AG09309 (cell line): ENCODE results near the gene ROM1.
A peak's percentile ranks its signal among the peaks of the same experiment; 100 is the strongest.
"Not testable (repeated sequence)": the region's sequence is repeated elsewhere in the genome, so short reads cannot be mapped to it uniquely, and the experiment has no call there.

Experiments
- DNase-seq: peaks from one replicate; pipeline ENCODE4 v3.0.0-alpha.2; 2010; ENCODE audit warnings: low read depth
- H3K4me3 ChIP-seq: 2 replicates; pipeline ENCODE4 v1.5.1; 2011; ENCODE audit warnings: mild to moderate bottlenecking, low read depth, low read length, moderate library complexity; ENCODE audit not compliant: control insufficient read depth
- TF ChIP-seq, protein P1 (sequence below): IDR thresholded peaks from 2 replicates; pipeline ENCODE4 v1.5.1; 2011; ENCODE audit warnings: mild to moderate bottlenecking, low read depth, low read length, inconsistent platforms; ENCODE audit not compliant: insufficient read depth, control insufficient read depth; ENCODE audit errors: missing control alignments

Gene ROM1

DNA sequence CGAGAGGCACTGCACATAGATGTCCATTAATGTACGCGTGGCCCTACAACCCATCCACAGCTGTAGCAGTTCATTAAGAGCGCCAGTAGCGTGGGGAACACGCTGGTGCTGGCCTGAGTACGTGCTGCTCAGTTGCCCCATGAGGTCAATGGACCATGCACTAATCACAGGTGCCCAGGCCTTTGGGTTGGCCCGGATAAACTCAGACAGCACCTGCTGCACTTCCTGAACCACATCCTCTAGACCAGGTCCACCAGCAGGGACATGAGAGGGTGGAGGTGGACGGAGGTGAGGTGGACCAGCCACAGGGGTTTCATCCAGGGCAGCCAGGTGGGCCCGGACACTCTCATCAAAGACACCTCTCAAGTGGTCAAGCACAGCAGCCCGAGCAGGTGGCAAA lies 36.4 kb downstream of the ROM1 start:
- DNase-seq, result no peak
- H3K4me3 ChIP-seq, result no peak overlapping the region
- TF ChIP-seq, protein P1, sequence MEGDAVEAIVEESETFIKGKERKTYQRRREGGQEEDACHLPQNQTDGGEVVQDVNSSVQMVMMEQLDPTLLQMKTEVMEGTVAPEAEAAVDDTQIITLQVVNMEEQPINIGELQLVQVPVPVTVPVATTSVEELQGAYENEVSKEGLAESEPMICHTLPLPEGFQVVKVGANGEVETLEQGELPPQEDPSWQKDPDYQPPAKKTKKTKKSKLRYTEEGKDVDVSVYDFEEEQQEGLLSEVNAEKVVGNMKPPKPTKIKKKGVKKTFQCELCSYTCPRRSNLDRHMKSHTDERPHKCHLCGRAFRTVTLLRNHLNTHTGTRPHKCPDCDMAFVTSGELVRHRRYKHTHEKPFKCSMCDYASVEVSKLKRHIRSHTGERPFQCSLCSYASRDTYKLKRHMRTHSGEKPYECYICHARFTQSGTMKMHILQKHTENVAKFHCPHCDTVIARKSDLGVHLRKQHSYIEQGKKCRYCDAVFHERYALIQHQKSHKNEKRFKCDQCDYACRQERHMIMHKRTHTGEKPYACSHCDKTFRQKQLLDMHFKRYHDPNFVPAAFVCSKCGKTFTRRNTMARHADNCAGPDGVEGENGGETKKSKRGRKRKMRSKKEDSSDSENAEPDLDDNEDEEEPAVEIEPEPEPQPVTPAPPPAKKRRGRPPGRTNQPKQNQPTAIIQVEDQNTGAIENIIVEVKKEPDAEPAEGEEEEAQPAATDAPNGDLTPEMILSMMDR, result no peak

DNA sequence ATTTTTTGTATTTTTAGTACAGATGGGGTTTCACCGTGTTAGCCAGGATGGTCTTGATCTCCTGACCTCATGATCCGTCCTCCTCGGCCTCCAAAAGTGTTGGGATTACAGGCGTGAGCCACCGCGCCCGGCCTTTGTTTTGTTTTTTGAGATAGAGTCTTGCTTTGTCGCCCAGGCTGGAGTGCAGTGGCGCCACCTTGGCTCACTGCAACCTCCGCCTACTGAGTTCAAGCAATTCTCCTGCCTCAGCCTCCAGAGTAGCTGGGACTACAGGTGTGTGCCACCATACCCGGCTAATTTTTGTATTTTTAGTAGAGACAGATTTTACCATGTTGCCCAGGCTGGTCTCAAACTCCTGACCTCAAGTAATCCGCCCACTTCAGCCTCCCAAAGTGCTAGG lies 37.2 kb downstream of the ROM1 start:
- not testable (repeated sequence) for H3K4me3 ChIP-seq, DNase-seq

DNA sequence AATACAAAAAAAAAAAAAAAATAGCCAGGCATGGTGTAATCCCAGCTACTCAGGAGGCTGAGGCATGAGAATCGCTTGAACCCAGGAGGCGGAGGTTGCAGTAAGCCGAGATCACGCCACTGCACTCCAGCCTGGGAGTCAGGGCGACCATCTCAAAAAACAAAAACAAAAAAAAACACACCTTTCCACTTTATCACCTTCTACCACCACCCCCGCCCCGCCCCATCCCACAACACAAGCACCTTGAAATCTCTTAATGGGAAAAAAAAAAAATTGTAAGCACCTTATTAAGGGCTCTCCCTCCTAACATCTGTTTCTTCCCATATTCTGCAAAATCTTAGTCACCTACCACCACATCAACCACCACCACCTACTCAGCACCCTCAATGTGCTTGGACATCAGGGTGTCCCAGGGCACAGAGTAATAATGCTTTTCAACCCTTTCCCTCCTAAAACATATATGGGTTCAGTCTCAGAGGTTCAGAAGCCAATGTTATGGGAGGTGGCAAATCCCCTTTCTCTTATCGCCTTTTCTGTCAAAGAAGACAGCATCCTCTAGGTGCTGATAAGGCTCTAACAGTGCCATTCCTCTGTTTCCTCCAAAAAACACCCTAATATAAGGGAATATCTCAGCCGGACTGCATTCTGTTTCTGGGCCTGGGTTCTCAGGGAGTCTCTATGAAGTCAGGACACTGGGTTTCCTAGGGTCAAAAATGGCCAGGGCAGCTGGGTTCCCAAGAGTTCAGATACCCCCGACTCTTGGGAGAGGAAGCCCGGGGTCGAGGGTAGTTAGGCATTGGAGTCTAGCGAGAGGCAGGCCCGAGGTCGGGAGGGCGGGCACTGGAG lies 39.3 kb downstream of the ROM1 start:
- TF ChIP-seq, protein P1, result no peak
- H3K4me3 ChIP-seq, result peak overlapping the region; percentile 82
- no peak for DNase-seq

DNA sequence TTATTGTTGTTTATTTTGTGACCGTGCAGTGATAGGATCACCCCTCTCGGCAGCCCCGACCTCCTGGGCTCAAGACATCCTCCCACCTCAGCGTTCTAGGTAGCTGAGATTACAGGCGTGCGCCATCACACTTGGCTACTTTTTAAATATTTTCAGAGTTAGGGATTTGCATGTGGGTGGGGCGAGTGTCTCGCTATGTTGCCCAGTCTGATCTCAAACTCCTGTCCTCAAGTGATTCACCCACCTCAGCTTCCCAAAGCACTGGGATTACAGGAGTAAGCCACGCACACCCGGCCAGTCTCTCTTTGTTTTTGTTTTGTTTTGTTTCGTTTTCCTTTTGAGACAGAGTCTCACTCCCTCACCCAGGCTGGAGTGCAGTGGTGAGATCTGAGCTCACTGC lies 41.2 kb downstream of the ROM1 start:
- TF ChIP-seq, protein P1, result no peak
- no peak overlapping the region for H3K4me3 ChIP-seq
- no peak for DNase-seq

DNA sequence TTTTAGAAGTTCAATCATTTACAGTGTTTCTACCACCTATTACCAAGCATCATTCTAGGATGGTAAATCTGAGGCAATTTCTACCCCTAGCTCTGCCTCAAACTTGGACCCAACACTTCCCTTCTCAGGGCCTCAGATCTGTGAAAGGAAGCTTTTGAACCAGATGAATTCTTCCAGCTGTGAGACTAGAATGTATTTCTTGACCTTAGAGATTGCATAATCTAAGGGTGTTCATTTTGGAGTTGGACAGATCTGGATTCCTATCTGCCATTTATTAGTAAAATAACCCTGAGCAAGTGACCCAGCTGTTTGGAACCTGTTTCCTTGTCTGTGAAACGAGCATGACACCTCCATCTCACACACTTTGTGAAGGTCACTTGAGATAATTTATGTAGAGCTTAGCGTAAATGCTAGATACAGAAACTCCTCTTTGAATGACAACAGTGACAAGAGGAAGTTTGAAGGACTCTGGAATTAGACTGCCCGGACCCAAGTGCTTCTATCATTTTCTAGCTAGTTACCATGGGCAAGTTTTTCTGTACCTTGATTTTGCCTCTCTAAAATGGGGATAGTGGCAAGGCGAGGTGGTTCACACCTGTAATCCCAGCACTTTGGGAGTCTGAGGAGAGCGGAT lies 43.9 kb downstream of the ROM1 start:
- H3K4me3 ChIP-seq, result no peak overlapping the region
- TF ChIP-seq, protein P1, result no peak
- DNase-seq, result no peak

DNA sequence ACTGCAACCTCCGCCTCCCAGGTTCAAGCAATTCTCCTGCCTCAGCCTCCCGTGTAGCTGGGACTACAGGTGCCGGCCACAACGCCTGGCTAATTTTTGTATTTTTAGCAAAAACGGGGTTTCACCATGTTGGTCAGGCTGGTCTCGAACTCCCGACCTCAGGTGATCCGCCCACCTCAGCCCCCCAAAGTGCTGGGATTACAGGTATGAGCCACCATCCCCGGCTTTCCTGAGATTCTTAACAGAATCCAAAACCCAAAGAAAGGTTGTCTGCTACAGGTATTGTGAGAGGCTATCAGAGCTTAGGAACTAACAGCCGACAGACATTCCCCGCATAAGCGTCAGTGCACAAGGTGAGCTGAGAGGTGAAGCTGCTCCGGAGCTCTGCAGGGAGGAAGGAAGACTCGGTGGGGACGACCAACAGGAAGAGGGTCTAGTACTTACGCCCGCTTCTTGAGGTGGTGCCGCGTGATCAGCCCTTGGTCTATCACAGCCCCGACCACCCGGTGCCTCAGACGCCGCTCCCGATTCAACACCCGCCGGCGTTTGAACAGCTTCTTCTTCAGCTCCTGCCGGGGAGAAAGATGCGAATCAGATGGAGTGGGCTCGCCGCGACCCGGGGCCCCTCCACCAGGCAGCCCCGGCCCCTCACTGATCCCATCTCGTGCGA lies 51.5 kb downstream of the ROM1 start:
- TF ChIP-seq, protein P1, result no peak
- DNase-seq, result no peak
- peak overlapping the region; percentile 96 for H3K4me3 ChIP-seq
